Measurements from ENCODE around the gene CCT8L2.

- TF ChIP-seq CTCF (IDR thresholded peaks at IDR 0.05; ENCODE audit: low read depth, low read length, missing input control) (no peak), REST (IDR thresholded peaks at IDR 0.05) (no peak), ZBTB33 (IDR thresholded peaks at IDR 0.05) (no peak), SP1 (IDR thresholded peaks at IDR 0.05) (no peak), GABPA (IDR thresholded peaks at IDR 0.05 in 1 of 2, conservative IDR thresholded peaks at IDR 0.05 in 1 of 2) (no peak), ATF3 (IDR thresholded peaks at IDR 0.05) (no peak), MAX (IDR thresholded peaks at IDR 0.05) (no peak), RAD21 (IDR thresholded peaks at IDR 0.05) (no peak), TAF1 (conservative IDR thresholded peaks at IDR 0.05) (no peak), YY1 (IDR thresholded peaks at IDR 0.05) (no peak), FOXA1 (IDR thresholded peaks at IDR 0.05) (no peak), HNF4A (conservative IDR thresholded peaks at IDR 0.05) (no peak), JUND (IDR thresholded peaks at IDR 0.05) (no peak)
Observed at GRCh38 chr22:16609548-16610261, 17.1 kb upstream of the CCT8L2 start.

Measured in liver (tissue), 3 donors.